Gastrocnemius medialis (tissue), 4 donors: ENCODE results near the gene USP16. TPM values are rescaled to one million over a fixed set of nuclear protein-coding genes. Genes with fewer than 3 reads are reported as not detected.

Experiments
- ATAC-seq, 2 donors: fragments of 150-250 bp; one replicate each; pipeline ENCODE4 v1.9.1; 2016
- DNase-seq, 2 donors: peaks; one replicate each; pipeline ENCODE4 v3.0.0-alpha.2; 2019
- H3K27ac ChIP-seq, 4 donors: fragments of 200-600 bp; sonication (generic); 1 replicate in 1 of 4; 2 replicates in 3 of 4; pipeline ENCODE4 v1.5.1; 2016 to 2018; ENCODE audit warnings: mild to moderate bottlenecking in 2 of 4, moderate library complexity in 1 of 4
- H3K27me3 ChIP-seq, 3 donors: fragments of 200-600 bp; sonication (generic) in 2 of 3; 1 replicate in 1 of 3; 2 replicates in 2 of 3; pipeline versions ENCODE4 v1.5.1 to v1.6.0; 2016 to 2019; ENCODE audit warnings: mild to moderate bottlenecking in 1 of 3, moderate library complexity in 1 of 3
- H3K36me3 ChIP-seq, 2 donors: fragments of 200-600 bp; sonication (generic) in 1 of 2; one replicate each; pipeline ENCODE4 v1.5.1; 2017 to 2018
- H3K4me1 ChIP-seq, 2 donors: fragments of 200-600 bp; sonication (generic) in 1 of 2; one replicate each; pipeline ENCODE4 v1.5.1; 2016 to 2017; ENCODE audit warnings: mild to moderate bottlenecking in 2 of 2
- H3K4me3 ChIP-seq, 4 donors: fragments of 200-600 bp; sonication (generic) in 3 of 4; 1 replicate in 1 of 4; 2 replicates in 3 of 4; pipeline ENCODE4 v1.5.1; 2016 to 2019; ENCODE audit warnings: mild to moderate bottlenecking in 2 of 4
- H3K9me3 ChIP-seq, 3 donors: fragments of 200-600 bp; sonication (generic) in 2 of 3; 1 replicate in 1 of 3; 2 replicates in 2 of 3; pipeline ENCODE4 v1.5.1; 2016 to 2019
- CTCF ChIP-seq, 5 experiments: fragments of 450-650 bp in 3 of 5; fragments of 200-600 bp in 2 of 5; sonication (generic) in 2 of 5; IDR thresholded peaks in 4 of 5; conservative IDR thresholded peaks in 1 of 5; 1 replicate in 4 of 5; 2 replicates in 1 of 5; pipeline ENCODE4 v1.5.1; 2016 to 2019; ENCODE audit warnings: antibody characterized with exemption in 5 of 5, mild to moderate bottlenecking in 3 of 5, moderate library complexity in 3 of 5
- POLR2A ChIP-seq, 2 donors: fragments of 450-650 bp; IDR thresholded peaks; one replicate each; pipeline ENCODE4 v1.6.1; 2017; ENCODE audit warnings: antibody characterized with exemption in 2 of 2, mild to moderate bottlenecking in 2 of 2, moderate library complexity in 2 of 2
- in situ Hi-C, 4 donors: fragments of 200-750 bp; cut with MboI; loops; one replicate each; pipeline versions ENCODE4 v1.15.0 to v1.8.0; 2017; ENCODE audit warnings: low sequenced_read_pairs in 4 of 4
- intact Hi-C: fragments of 100-400 bp; cut with DNase I; formaldehyde crosslinking; loops from one replicate; pipeline ENCODE4 v1.15.1; 2023; ENCODE audit warnings: low total_unique reads
- total RNA-seq, 4 donors: library from RNA; depleted of rRNA; stranded (reverse); fragments of >200 nt; gene quantifications; one replicate each; pipeline versions ENCODE4 v1.1.0 to v1.2.3, GENCODE V29; 2016

Gene USP16
- total RNA-seq, 4 donors from 2014 or later, result 25.0 to 37.2 (median 32.1) TPM

- no peak for DNase-seq
- Histone ChIP-seq H3K27me3 (no peaks in the 10 kb centered on the region), H3K9me3 (no peaks in the 10 kb centered on the region), H3K4me3 (no peak overlapping the region), H3K36me3 (peaks cover 0 to 62% of the 10 kb centered on the region in 2 donors), H3K27ac (no peak overlapping the region), H3K4me1 (peaks cover 9 to 14% of the 10 kb centered on the region in 2 donors)
- TF ChIP-seq POLR2A (IDR thresholded peaks at IDR 0.05), result no peak
- TF ChIP-seq CTCF (IDR thresholded peaks at IDR 0.05 in 4 of 5, conservative IDR thresholded peaks at IDR 0.05 in 1 of 5), result no peak
- intact Hi-C loops (no loop called here), in situ Hi-C loops (no loop called here)
- no peak for ATAC-seq
Measured at GRCh38 chr21:29030909-29031308, 6.4 kb downstream of the USP16 start.

DNA sequence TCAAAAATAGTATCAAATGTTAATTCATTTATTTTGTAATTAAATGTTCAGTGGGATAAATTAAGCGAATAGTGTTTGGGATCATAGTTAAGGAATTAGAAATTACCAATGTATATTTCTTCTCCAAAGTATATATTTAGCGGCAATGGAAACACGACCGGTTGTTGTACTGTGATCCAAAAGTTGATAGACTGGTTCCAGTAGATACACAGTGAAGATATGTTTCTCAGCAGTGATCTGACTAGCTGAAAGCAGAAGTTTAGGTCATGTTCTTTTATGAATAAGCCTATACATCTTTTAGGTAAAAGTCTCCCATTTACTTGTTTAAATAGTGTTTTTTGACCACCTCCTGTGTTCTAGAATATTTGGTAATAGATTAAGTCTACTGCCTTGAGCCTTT, 8.8 kb downstream of the USP16 start:
- H3K27me3 ChIP-seq, result no peaks in the 10 kb centered on the region
- DNase-seq, result no peak
- peaks cover 0 to 83% of the 10 kb centered on the region in 2 donors for H3K36me3 ChIP-seq
- in situ Hi-C loops, result no loop called here
- H3K4me3 ChIP-seq, result no peak overlapping the region
- no peak overlapping the region for H3K27ac ChIP-seq
- TF ChIP-seq POLR2A (IDR thresholded peaks at IDR 0.05) (no peak), CTCF (IDR thresholded peaks at IDR 0.05 in 4 of 5, conservative IDR thresholded peaks at IDR 0.05 in 1 of 5) (no peak)
- no peaks in the 10 kb centered on the region for H3K4me1 ChIP-seq
- H3K9me3 ChIP-seq, result no peaks in the 10 kb centered on the region
- no peak for ATAC-seq
- intact Hi-C loops, result no loop called here

DNA sequence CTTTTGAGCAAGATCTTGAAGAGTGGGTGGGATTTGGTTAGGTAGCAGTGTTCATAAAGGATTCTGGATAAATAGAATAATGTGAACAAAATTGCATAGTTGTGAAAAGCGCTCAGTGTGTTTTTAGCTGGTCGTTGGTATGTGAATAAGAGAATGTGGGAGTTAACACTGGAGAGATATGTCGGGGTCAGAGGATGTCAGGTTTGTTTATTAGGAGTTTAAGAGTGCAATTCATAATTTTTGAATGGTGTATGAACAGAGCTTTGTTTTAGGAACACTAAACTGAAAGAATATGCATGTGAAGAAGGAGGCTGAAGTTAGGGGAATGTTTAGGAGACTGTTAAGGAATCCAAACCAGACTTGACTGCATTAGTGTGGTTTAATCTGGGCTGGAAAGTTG, 9.4 kb downstream of the USP16 start:
- no peak for ATAC-seq

GRCh38 chr21:29034678-29035077, 10.2 kb downstream of the USP16 start:
- TF ChIP-seq CTCF (IDR thresholded peaks at IDR 0.05 in 4 of 5, conservative IDR thresholded peaks at IDR 0.05 in 1 of 5), result no peak
- no peak for TF ChIP-seq POLR2A (IDR thresholded peaks at IDR 0.05)
- no peak for DNase-seq
- intact Hi-C loops, result no loop called here
- H3K36me3 ChIP-seq, result peaks cover 2 to 86% of the 10 kb centered on the region in 2 donors
- no peaks in the 10 kb centered on the region for H3K9me3 ChIP-seq
- H3K4me1 ChIP-seq, result no peaks in the 10 kb centered on the region
- in situ Hi-C loops, result no loop called here
- H3K4me3 ChIP-seq, result no peak overlapping the region
- no peak overlapping the region for H3K27ac ChIP-seq
- no peak for ATAC-seq
- H3K27me3 ChIP-seq, result no peaks in the 10 kb centered on the region

More for the DNA sequence above, 9.4 kb downstream of the USP16 start:
- Histone ChIP-seq H3K36me3 (peaks cover 0 to 83% of the 10 kb centered on the region in 2 donors), H3K9me3 (no peaks in the 10 kb centered on the region), H3K4me1 (no peaks in the 10 kb centered on the region), H3K4me3 (no peak overlapping the region), H3K27ac (no peak overlapping the region), H3K27me3 (no peaks in the 10 kb centered on the region)
- in situ Hi-C loops (no loop called here), intact Hi-C loops (no loop called here)
- no peak for TF ChIP-seq POLR2A (IDR thresholded peaks at IDR 0.05)
- no peak for TF ChIP-seq CTCF (IDR thresholded peaks at IDR 0.05 in 4 of 5, conservative IDR thresholded peaks at IDR 0.05 in 1 of 5)
- DNase-seq, result no peak

DNA sequence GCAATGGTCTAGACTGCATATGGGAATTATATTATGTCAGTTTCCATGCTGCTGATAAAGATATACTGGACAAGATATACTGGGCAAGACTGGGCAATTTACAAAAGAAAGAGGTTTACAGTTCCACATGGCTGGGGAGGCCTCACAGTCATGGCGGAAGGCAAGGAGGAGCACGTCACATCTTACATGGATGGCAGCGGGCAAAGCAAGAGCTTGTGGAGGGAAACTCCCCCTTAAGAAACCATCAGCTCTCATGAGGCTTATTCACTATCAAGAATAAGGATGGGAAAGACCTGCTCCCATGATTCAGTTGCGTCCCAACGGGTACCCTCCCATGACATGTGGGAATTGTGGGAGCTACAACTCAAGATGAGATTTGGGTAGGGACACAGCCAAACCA, 27.8 kb downstream of the USP16 start:
- TF ChIP-seq POLR2A (IDR thresholded peaks at IDR 0.05) (no peak), CTCF (IDR thresholded peaks at IDR 0.05 in 4 of 5, conservative IDR thresholded peaks at IDR 0.05 in 1 of 5) (no peak)
- intact Hi-C loops (no loop called here), in situ Hi-C loops (no loop called here)
- Histone ChIP-seq H3K27me3 (no peaks in the 10 kb centered on the region), H3K4me1 (peaks cover 2 to 17% of the 10 kb centered on the region in 2 donors), H3K9me3 (no peaks in the 10 kb centered on the region), H3K36me3 (peaks cover 4 to 70% of the 10 kb centered on the region in 2 donors), H3K27ac (no peak overlapping the region), H3K4me3 (no peak overlapping the region)
- ATAC-seq (no peak), DNase-seq (no peak)
